GM19240 (cell line): ENCODE data around the gene STARD3.
A peak's percentile ranks its signal among the peaks of the same experiment; 100 is the strongest.
"Not testable (repeated sequence)": the region's sequence is repeated elsewhere in the genome, so short reads cannot be mapped to it uniquely, and the experiment has no call there.

Experiments used
- DNase-seq: peaks from one replicate; pipeline ENCODE4 v3.0.0; 2011; ENCODE audit warnings: low spot score; ENCODE audit not compliant: insufficient read length

The STARD3 gene

GRCh38 chr17:39636927-39637736 lies at the start of gene STARD3:
Gene STARD3, plus strand, starts transcription at chr17:39637144. Its CDS starts 16,388 bp downstream, at chr17:39653532.
- peak; percentile 97 for DNase-seq

GRCh38 chr17:39590180-39590579 lies 46.8 kb upstream of the STARD3 start:
- DNase-seq = not testable (repeated sequence)

- DNase-seq = no peak
Observed at GRCh38 chr17:39591958-39592954, 44.7 kb upstream of the STARD3 start.

- no peak for DNase-seq
Observed at GRCh38 chr17:39593371-39593770, 43.6 kb upstream of the STARD3 start.

- no peak for DNase-seq
Observed at GRCh38 chr17:39595294-39595693, 41.6 kb upstream of the STARD3 start.

GRCh38 chr17:39595928-39596510 lies 40.9 kb upstream of the STARD3 start:
- DNase-seq = no peak

GRCh38 chr17:39596543-39597267 lies 40.2 kb upstream of the STARD3 start:
- DNase-seq = no peak

GRCh38 chr17:39597372-39598046 lies 39.4 kb upstream of the STARD3 start:
- no peak for DNase-seq

GRCh38 chr17:39598047-39598481 lies 38.9 kb upstream of the STARD3 start:
- no peak for DNase-seq

GRCh38 chr17:39598630-39599003 lies 38.3 kb upstream of the STARD3 start:
- no peak for DNase-seq

GRCh38 chr17:39599004-39599664 lies 37.8 kb upstream of the STARD3 start:
- no peak for DNase-seq

GRCh38 chr17:39599665-39600231 lies 37.2 kb upstream of the STARD3 start:
- no peak for DNase-seq

- no peak for DNase-seq
Observed at GRCh38 chr17:39600288-39600996, 36.5 kb upstream of the STARD3 start.

- no peak for DNase-seq
Observed at GRCh38 chr17:39600997-39601597, 35.8 kb upstream of the STARD3 start.

GRCh38 chr17:39601758-39602532 lies 35.0 kb upstream of the STARD3 start:
- no peak for DNase-seq

GRCh38 chr17:39602533-39603303 lies 34.2 kb upstream of the STARD3 start:
- no peak for DNase-seq
